Vagina (tissue), 2 donors: ENCODE results near the gene VPS35L. TPM values are rescaled to one million over a fixed set of nuclear protein-coding genes. Genes with fewer than 3 reads are reported as not detected.

Source experiments
- DNase-seq, 2 donors: peaks; one replicate each; pipeline ENCODE4 v3.0.0-alpha.2; 2017; ENCODE audit errors: extremely low spot score in 2 of 2
- H3K27ac ChIP-seq: fragments of 200-600 bp; sonication (generic); one replicate; pipeline ENCODE4 v1.5.1; 2019
- H3K27me3 ChIP-seq: fragments of 200-600 bp; sonication (generic); one replicate; pipeline ENCODE4 v1.5.1; 2019
- H3K36me3 ChIP-seq, 2 donors: fragments of 200-600 bp; sonication (generic); one replicate each; pipeline ENCODE4 v1.5.1; 2017 to 2019
- H3K4me1 ChIP-seq: fragments of 200-600 bp; sonication (generic); one replicate; pipeline ENCODE4 v1.5.1; 2019
- H3K4me3 ChIP-seq, 2 donors: fragments of 200-600 bp; sonication (generic); 1 replicate in 1 of 2; 2 replicates in 1 of 2; pipeline ENCODE4 v1.5.1; 2016 to 2019
- H3K9me3 ChIP-seq: fragments of 200-600 bp; sonication (generic); one replicate; pipeline ENCODE4 v1.5.1; 2019
- POLR2A ChIP-seq, 2 donors: fragments of 450-650 bp; IDR thresholded peaks; one replicate each; pipeline ENCODE4 v1.6.1; 2017; ENCODE audit warnings: antibody characterized with exemption in 2 of 2, mild to moderate bottlenecking in 2 of 2, moderate library complexity in 2 of 2
- POLR2AphosphoS5 ChIP-seq, 2 donors: sonication (generic); formaldehyde crosslinking; IDR thresholded peaks; one replicate each; pipeline ENCODE4 v1.9.0; 2017; ENCODE audit warnings: antibody characterized with exemption in 2 of 2, mild to moderate bottlenecking in 2 of 2, low read depth in 1 of 2; ENCODE audit not compliant: insufficient read depth in 1 of 2
- intact Hi-C: fragments of 100-400 bp; cut with DNase I; formaldehyde crosslinking; loops from one replicate; pipeline ENCODE4 v1.15.1; 2023
- total RNA-seq: library from RNA; depleted of rRNA; stranded (reverse); fragments of >200 nt; gene quantifications from one replicate; pipeline ENCODE4 v1.2.3, GENCODE V29; 2016
- TF ChIP-seq, protein P1 (sequence below), 3 experiments: fragments of 450-650 bp in 2 of 3; fragments of 200-600 bp in 1 of 3; sonication (generic) in 1 of 3; IDR thresholded peaks; one replicate each; pipeline ENCODE4 v1.5.1; 2017 to 2019; ENCODE audit warnings: antibody characterized with exemption in 3 of 3, mild to moderate bottlenecking in 2 of 3, moderate library complexity in 2 of 3

Gene VPS35L
- total RNA-seq, 1 donor from 2014 or later, result 39.8 TPM

DNA sequence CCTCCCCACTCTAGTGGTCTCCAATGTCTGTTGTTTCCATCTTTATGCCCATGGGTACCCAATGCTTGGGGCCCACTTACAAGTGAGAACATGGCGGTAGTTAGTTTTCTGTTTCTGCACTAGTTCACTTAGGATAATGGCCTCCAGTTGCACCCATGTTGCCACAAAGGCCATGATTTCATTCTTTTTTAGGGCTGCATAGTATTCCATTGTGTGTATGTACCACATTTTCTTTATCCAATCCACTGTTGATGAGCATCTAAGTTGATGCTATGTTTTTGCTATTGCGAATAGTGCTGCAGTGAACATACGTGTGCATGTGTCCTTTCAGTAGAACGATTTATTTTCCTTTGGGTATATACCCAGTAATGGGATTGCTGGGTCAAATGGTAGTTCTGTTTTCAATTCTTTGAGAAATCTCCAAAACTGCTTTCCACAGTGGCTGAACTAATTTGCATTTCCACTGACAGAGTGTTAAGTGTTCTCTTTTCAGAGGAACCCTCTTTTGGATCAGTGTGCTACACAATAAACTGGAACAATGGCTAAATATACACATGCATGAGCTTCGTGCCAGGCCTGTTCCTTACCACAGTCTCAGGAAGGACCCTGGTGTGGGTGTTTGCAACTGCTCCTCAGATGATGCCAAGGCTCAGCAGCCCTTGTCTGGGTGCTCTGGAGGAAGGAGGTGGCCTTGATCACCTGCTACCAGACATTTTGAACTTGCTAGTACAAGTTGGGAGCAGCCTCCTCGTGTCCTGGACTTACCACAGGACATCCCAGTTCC, 128.1 kb downstream of the VPS35L start:
- no peak overlapping the region for H3K27ac ChIP-seq
- H3K9me3 ChIP-seq, result no peaks in the 10 kb centered on the region
- no peaks in the 10 kb centered on the region for H3K4me1 ChIP-seq
- H3K4me3 ChIP-seq, result no peak overlapping the region
- TF ChIP-seq POLR2AphosphoS5 (IDR thresholded peaks at IDR 0.05; ENCODE audit: insufficient read depth in 1 of 2, low read depth in 1 of 2), result no peak
- TF ChIP-seq, protein P1, sequence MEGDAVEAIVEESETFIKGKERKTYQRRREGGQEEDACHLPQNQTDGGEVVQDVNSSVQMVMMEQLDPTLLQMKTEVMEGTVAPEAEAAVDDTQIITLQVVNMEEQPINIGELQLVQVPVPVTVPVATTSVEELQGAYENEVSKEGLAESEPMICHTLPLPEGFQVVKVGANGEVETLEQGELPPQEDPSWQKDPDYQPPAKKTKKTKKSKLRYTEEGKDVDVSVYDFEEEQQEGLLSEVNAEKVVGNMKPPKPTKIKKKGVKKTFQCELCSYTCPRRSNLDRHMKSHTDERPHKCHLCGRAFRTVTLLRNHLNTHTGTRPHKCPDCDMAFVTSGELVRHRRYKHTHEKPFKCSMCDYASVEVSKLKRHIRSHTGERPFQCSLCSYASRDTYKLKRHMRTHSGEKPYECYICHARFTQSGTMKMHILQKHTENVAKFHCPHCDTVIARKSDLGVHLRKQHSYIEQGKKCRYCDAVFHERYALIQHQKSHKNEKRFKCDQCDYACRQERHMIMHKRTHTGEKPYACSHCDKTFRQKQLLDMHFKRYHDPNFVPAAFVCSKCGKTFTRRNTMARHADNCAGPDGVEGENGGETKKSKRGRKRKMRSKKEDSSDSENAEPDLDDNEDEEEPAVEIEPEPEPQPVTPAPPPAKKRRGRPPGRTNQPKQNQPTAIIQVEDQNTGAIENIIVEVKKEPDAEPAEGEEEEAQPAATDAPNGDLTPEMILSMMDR (IDR thresholded peaks at IDR 0.05), result no peak
- no peak for TF ChIP-seq POLR2A (IDR thresholded peaks at IDR 0.05)
- H3K36me3 ChIP-seq, result peaks cover 0 to 47% of the 10 kb centered on the region in 2 donors
- intact Hi-C loops, result no loop called here
- H3K27me3 ChIP-seq, result no peaks in the 10 kb centered on the region
- no peak for DNase-seq

DNA sequence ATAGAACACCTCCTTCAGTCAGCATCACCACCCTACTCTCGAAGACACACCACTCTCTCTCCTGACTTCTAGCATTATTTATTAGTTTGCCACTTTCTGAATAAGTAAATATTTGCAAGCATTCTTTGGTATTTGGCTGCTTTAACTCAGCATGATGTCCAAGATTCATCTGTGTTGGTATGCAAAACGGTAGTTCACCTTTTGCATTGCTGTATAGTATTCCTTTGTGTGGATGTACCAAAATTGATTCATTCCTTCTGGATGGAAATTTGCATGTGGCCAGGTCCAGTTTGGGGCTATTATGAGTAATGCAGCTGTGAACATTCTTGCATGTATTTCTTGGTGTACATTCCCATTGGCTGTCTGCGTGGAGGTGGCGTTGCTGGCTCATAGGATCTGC, 129.7 kb downstream of the VPS35L start:
- Histone ChIP-seq H3K36me3 (peaks cover 0 to 47% of the 10 kb centered on the region in 2 donors), H3K9me3 (no peaks in the 10 kb centered on the region), H3K27ac (no peak overlapping the region), H3K4me3 (no peak overlapping the region), H3K4me1 (no peaks in the 10 kb centered on the region), H3K27me3 (no peaks in the 10 kb centered on the region)
- intact Hi-C loops, result no loop called here
- no peak for DNase-seq
- TF ChIP-seq POLR2AphosphoS5 (IDR thresholded peaks at IDR 0.05; ENCODE audit: insufficient read depth in 1 of 2, low read depth in 1 of 2) (no peak), POLR2A (IDR thresholded peaks at IDR 0.05) (no peak)
- TF ChIP-seq, protein P1 (IDR thresholded peaks at IDR 0.05), result no peak

DNA sequence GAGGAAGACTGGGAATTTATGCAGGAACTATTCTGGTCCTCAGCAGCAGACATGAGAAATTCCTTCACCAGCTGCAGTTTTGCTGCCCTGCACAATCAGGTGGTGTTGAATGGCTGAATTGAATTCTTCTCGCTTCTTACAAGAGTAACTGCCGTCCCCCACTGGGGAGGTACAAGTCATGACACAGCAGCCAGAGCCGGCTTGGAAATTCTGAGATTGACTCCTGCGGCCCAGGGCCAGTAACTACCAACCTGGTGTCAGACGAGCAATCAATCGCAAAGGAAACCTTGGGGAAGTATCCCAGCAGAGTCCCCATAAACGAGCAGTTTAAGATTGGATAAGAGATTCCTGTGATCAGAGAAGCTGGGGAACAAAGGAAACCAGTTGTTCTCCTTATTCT, 131.8 kb downstream of the VPS35L start:
- TF ChIP-seq, protein P1 (IDR thresholded peaks at IDR 0.05), result no peak
- TF ChIP-seq POLR2A (IDR thresholded peaks at IDR 0.05), result no peak
- TF ChIP-seq POLR2AphosphoS5 (IDR thresholded peaks at IDR 0.05; ENCODE audit: insufficient read depth in 1 of 2, low read depth in 1 of 2), result no peak
- H3K27ac ChIP-seq, result no peak overlapping the region
- no peaks in the 10 kb centered on the region for H3K4me1 ChIP-seq
- H3K27me3 ChIP-seq, result no peaks in the 10 kb centered on the region
- no peak for DNase-seq
- intact Hi-C loops, result no loop called here
- peaks cover 0 to 54% of the 10 kb centered on the region in 2 donors for H3K36me3 ChIP-seq
- H3K9me3 ChIP-seq, result no peaks in the 10 kb centered on the region
- H3K4me3 ChIP-seq, result no peak overlapping the region

DNA sequence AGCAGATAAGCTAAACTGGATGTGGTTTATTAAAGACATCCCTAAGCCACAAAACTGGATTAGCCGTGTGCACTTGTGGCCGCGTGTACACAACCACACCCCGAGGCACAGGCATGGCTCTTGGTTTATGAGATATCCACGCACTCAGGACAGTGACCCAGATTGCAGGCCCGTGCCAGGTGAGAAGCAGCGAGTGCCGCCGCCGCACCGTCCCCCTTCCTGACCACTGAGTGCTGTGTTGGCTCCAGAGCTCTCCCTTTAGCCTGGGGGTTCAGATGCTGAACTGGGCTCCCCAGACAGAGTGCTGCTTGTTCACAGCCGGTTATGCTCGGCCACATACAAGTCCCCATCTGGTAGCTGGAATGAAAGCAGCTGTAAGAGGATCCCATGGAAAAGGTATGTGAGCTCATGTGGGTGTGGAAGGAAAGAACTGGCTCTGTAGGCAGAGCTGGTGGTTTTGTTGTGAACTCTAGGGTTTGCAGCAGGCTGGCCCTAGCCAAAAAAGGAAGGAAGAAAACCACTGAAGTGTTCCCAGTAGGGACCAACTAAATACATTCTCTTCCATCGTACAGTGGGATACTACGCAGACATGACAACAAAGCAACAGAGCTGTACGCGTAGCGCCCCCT, 133.0 kb downstream of the VPS35L start:
- H3K9me3 ChIP-seq, result no peaks in the 10 kb centered on the region
- TF ChIP-seq, protein P1 (IDR thresholded peaks at IDR 0.05), result no peak
- no peak for TF ChIP-seq POLR2A (IDR thresholded peaks at IDR 0.05)
- TF ChIP-seq POLR2AphosphoS5 (IDR thresholded peaks at IDR 0.05; ENCODE audit: insufficient read depth in 1 of 2, low read depth in 1 of 2), result no peak
- peaks cover 0 to 41% of the 10 kb centered on the region in 2 donors for H3K36me3 ChIP-seq
- H3K27me3 ChIP-seq, result no peaks in the 10 kb centered on the region
- intact Hi-C loops, result no loop called here
- no peak overlapping the region for H3K27ac ChIP-seq
- no peaks in the 10 kb centered on the region for H3K4me1 ChIP-seq
- no peak overlapping the region for H3K4me3 ChIP-seq
- DNase-seq, result no peak

DNA sequence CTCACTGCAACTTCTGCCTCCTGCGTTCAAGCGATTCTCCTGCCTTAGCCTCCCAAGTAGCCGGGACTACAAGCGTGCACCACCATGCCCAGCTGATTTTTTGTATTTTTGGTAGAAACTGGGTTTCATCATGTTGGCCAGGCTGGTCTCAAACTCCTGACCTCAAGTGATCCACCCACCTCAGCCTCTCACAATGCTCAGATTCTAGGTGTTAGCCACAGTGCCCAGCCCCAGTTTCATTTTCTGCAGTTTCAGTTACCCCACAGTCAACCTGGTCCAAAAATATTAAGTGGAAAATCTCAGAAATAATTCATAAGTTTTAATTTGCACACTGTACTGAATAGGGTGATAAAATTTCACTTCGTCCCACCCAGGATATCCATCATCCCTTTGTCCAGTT, 133.8 kb downstream of the VPS35L start:
- DNase-seq, result no peak
- peaks cover 0 to 33% of the 10 kb centered on the region in 2 donors for H3K36me3 ChIP-seq
- intact Hi-C loops, result no loop called here
- H3K27me3 ChIP-seq, result no peaks in the 10 kb centered on the region
- H3K9me3 ChIP-seq, result no peaks in the 10 kb centered on the region
- TF ChIP-seq, protein P1 (IDR thresholded peaks at IDR 0.05), result no peak
- no peak for TF ChIP-seq POLR2A (IDR thresholded peaks at IDR 0.05)
- no peak for TF ChIP-seq POLR2AphosphoS5 (IDR thresholded peaks at IDR 0.05; ENCODE audit: insufficient read depth in 1 of 2, low read depth in 1 of 2)
- peak overlapping the region; percentile 69 for H3K27ac ChIP-seq
- H3K4me3 ChIP-seq, result no peak overlapping the region
- H3K4me1 ChIP-seq, result no peaks in the 10 kb centered on the region
